K562 (cell line): Measurements from ENCODE around the gene FOXD3. TPM values are rescaled to one million over a fixed set of nuclear protein-coding genes. Genes with fewer than 3 reads are reported as not detected.

Source experiments
- ATF6 ChIP-seq: sonication (generic); formaldehyde crosslinking; IDR thresholded peaks from 2 replicates; pipeline ENCODE4 v1.4.0; 2020; ENCODE audit warnings: mild to moderate bottlenecking, missing genetic modification reagents
- ATF7 ChIP-seq: fragments of 450-650 bp; IDR thresholded peaks from 2 replicates; pipeline ENCODE4 v1.7.1; 2014; ENCODE audit warnings: mild to moderate bottlenecking, moderate library complexity
- CTBP1 ChIP-seq: fragments of 450-650 bp; IDR thresholded peaks from 2 replicates; pipeline ENCODE4 v1.6.1; 2016; ENCODE audit warnings: borderline replicate concordance
- E2F1 ChIP-seq: sonication (generic); formaldehyde crosslinking; IDR thresholded peaks from 2 replicates; pipeline ENCODE4 v1.8.1; 2023; ENCODE audit warnings: mild to moderate bottlenecking, missing genetic modification reagents, moderate library complexity
- E2F6 ChIP-seq, 2 experiments: IDR thresholded peaks; 2 replicates each; pipeline ENCODE4 v1.6.1; 2011; ENCODE audit warnings: borderline replicate concordance in 1 of 2, control low read depth in 1 of 2, low read depth in 1 of 2, low read length in 1 of 2, mild to moderate bottlenecking in 1 of 2, mixed read lengths in 1 of 2, moderate library complexity in 1 of 2; ENCODE audit not compliant: insufficient read depth in 1 of 2, insufficient read length in 1 of 2, poor library complexity in 1 of 2, severe bottlenecking in 1 of 2; ENCODE audit errors: extremely low read depth in 1 of 2
- HDAC2 ChIP-seq: fragments of 450-650 bp; IDR thresholded peaks from 2 replicates; pipeline ENCODE4 v1.6.1; 2016; ENCODE audit warnings: mild to moderate bottlenecking
- JUND ChIP-seq, 2 experiments: IDR thresholded peaks; 2 replicates in 1 of 2; 3 replicates in 1 of 2; pipeline ENCODE4 v1.6.1; 2011; ENCODE audit warnings: borderline replicate concordance in 2 of 2, low read depth in 2 of 2, low read length in 2 of 2, improper control_type of control experiment in 1 of 2, missing biosample characterization in 1 of 2, missing genetic modification characterization in 1 of 2, missing genetic modification reagents in 1 of 2
- MAX ChIP-seq: sonication (generic); formaldehyde crosslinking; IDR thresholded peaks from 2 replicates; pipeline ENCODE4 v1.9.0; 2022; ENCODE audit warnings: mild to moderate bottlenecking, missing genetic modification reagents
- MEIS2 ChIP-seq: fragments of 450-650 bp; IDR thresholded peaks from 2 replicates; pipeline ENCODE4 v1.6.1; 2014; ENCODE audit warnings: mild to moderate bottlenecking; ENCODE audit not compliant: partially characterized antibody
- NCOA6 ChIP-seq: fragments of 450-650 bp; IDR thresholded peaks from 2 replicates; pipeline ENCODE4 v1.6.1; 2017; ENCODE audit warnings: mild to moderate bottlenecking
- PKNOX1 ChIP-seq: fragments of 450-650 bp; IDR thresholded peaks from 2 replicates; pipeline ENCODE4 v1.6.1; 2016
- SP1 ChIP-seq: sonication (generic); formaldehyde crosslinking; IDR thresholded peaks from 2 replicates; pipeline ENCODE4 v1.8.1; 2022; ENCODE audit warnings: mild to moderate bottlenecking, missing genetic modification reagents
- U2AF1 ChIP-seq: fragments of 200-400 bp; formaldehyde crosslinking; optimal IDR thresholded peaks from 2 replicates; pipeline ENCODE3; 2017; ENCODE audit warnings: mild to moderate bottlenecking, low read depth, low read length, moderate library complexity
- VEZF1 ChIP-seq: fragments of 200-800 bp; sonication (Bioruptor generic); IDR thresholded peaks from 2 replicates; pipeline ENCODE4 v1.6.1; 2017; ENCODE audit warnings: missing genetic modification characterization, missing compliant biosample characterization
- ZFX ChIP-seq: sonication (generic); formaldehyde crosslinking; IDR thresholded peaks from 2 replicates; pipeline ENCODE4 v1.8.0; 2022; ENCODE audit warnings: mild to moderate bottlenecking, missing genetic modification reagents, moderate library complexity
- ZNF134 ChIP-seq: fragments of 250-450 bp; sonication (Bioruptor Pico); conservative IDR thresholded peaks from 2 replicates; pipeline ENCODE4 v1.4.0; 2020
- polyA plus RNA-seq, 8 experiments: library from polyadenylated mRNA; depleted of rRNA in 4 of 8; stranded (reverse) in 5 of 8; unstranded in 3 of 8; fragments of >200 nt; fragmentation: Nextera tagmentation in 2 of 8; fragmentation: Illumina TruSeq in 1 of 8; extraction: Ambion mirVana in 2 of 8; extraction: Trizol in 1 of 8; gene quantifications; 2 replicates each; pipeline versions ENCODE4 v1.2.1 to v1.2.3, GENCODE V29; 2011 to 2014; ENCODE audit warnings: inconsistent platforms in 1 of 8, missing spikeins in 1 of 8
- total RNA-seq, 7 experiments: library from RNA; depleted of rRNA in 6 of 7; stranded (reverse); fragments of >200 nt in 6 of 7; fragmentation: Illumina TruSeq in 2 of 7; extraction: Trizol in 2 of 7; gene quantifications; 2 replicates each; pipeline versions ENCODE4 v1.2.1 to v1.2.3, GENCODE V29; 2011 to 2021; ENCODE audit warnings: low replicate concordance in 1 of 7

The FOXD3 gene
- total and polyA plus RNA-seq, 9 of the 15 experiments (the other 6 are each of a cell fraction or from before 2014, with no cell fraction given), result 0.06 to 0.45 (median 0.10) TPM; not detected in 2

- TF ChIP-seq E2F1 (CRISPR knock-in tag), result peak; percentile 65; the same call in 1 of the 2 replicates
- peak; percentile 8; the same call in 1 of the 2 replicates for TF ChIP-seq MAX
- no peak for TF ChIP-seq ZNF134 (CRISPR knock-in tag)
- peak in 1 of 2 experiments; percentile 65 for TF ChIP-seq E2F6 (IDR thresholded peaks at IDR 0.05; ENCODE audit: borderline replicate concordance in 1 of 2, extremely low read depth in 1 of 2, insufficient read depth in 1 of 2, insufficient read length in 1 of 2, low read depth in 1 of 2, low read length in 1 of 2, poor library complexity in 1 of 2, severe bottlenecking in 1 of 2)
- TF ChIP-seq PKNOX1, result no peak
- peak; percentile 90 for TF ChIP-seq NCOA6
- 0 out of 2 replicates have a peak, but pooled peaks have one; percentile 32 for TF ChIP-seq ATF7
- TF ChIP-seq JUND (IDR thresholded peaks at IDR 0.05; ENCODE audit: borderline replicate concordance, low read depth, low read length), result peak; percentile 31; the same call in 1 of the 2 replicates
- no peak; the same call in 2 of the 3 replicates for TF ChIP-seq JUND (tag; IDR thresholded peaks at IDR 0.05; ENCODE audit: borderline replicate concordance, low read depth, low read length)
- peak; percentile 77 for TF ChIP-seq ZFX (CRISPR knock-in tag)
- TF ChIP-seq MEIS2, result peak; percentile 9
- no peak for TF ChIP-seq HDAC2
- TF ChIP-seq ATF6, result 0 out of 2 replicates have a peak, but pooled peaks have one; percentile 24
- TF ChIP-seq CTBP1, result peak; percentile 68
- TF ChIP-seq U2AF1, result no peak
- peak; percentile 36; the same call in 1 of the 2 replicates for TF ChIP-seq VEZF1 (CRISPR knock-in tag)
- TF ChIP-seq SP1, result peak; percentile 74; the same call in 1 of the 2 replicates
Measured at GRCh38 chr1:63316984-63317816, 5.2 kb upstream of the FOXD3 start (continued).
